Activated CD8-positive, alpha-beta memory T cell treated with anti-CD3 and anti-CD28 coated beads, Interleukin-2, amount 50 U/mL, for 24 hours (primary cell): ENCODE results near the gene SENP2.
"Not testable (repeated sequence)": the region's sequence is repeated elsewhere in the genome, so short reads cannot be mapped to it uniquely, and the experiment has no call there.

ENCODE experiments used
- DNase-seq: peaks from one replicate; pipeline ENCODE4 v3.0.0-alpha.2; 2020; ENCODE audit errors: extremely low read depth

SENP2 gene

DNA sequence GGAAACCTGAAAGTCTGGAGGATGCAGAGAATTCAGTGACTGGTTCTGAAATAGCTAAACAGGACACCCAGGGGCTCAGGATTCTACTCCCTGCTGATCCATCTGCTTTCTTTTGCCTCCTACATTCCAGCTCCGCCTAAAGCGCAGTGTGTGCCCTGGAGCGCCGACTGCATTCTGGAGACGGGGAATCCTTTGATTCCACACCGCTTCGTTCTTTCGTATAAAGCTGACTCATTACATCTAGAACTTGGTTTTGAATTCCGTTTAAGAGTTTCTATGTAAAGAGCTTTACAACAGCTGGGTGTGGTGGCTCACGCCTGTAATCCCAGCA, 61.8 kb downstream of the SENP2 start:
- no peak for DNase-seq

DNA sequence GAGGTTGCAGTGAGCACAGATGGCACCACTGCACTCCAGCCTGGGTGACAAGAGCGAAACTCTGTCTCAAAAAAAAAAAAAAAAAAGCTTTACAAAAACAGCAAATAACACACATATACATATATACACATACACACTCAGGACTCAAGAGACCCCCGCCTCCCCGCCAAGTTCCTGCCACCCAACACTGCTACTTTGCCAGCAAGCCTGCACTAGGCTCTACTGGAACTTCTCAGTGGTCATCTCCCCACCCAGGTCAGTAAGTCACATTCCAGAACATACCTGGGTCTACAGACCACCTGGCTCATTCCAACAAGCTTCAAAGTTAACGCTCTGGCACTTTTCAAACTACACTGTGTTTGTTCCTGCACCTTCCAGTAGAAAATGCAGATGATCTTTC, 62.3 kb downstream of the SENP2 start:
- DNase-seq: no peak

DNA sequence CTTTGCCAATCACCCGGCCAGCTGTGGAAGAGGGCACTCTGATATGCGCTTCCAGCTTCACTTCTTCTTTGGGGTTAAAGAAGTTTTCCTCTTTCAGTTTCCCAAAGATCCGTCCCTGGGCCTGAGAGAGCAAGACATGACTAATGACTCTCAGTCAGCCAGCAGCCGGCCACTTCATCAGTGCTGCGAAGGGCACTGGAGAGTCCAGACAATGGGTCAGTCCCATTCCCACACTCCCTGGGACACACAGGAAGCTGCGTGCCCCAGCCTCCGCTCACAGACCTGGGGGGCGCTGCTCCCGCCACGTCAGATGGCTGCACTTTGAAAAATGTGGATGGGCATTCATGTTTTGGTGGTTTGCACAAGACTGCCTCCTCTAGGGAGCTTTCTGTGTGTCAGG, 63.3 kb downstream of the SENP2 start:
- no peak for DNase-seq

DNA sequence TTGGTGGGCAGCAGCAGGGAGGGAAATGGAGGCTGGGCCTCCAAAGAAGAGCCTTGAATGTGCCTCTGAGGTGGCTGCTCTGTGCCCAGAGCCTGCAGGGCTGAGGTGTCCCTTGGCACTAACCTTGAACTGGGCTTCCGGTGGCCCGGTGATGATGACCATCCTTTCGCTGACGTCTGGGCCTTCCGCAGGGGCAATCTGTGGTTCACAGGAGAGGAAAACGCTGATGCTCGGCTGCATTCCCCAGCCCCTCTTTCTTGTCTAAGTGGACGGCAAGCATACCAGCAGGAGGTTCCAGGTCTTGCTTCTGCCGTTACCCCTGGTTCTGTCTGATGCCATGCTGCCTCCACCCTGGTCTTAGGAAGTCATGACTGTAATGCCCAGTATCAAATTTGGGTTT, 65.9 kb downstream of the SENP2 start:
- no peak for DNase-seq

DNA sequence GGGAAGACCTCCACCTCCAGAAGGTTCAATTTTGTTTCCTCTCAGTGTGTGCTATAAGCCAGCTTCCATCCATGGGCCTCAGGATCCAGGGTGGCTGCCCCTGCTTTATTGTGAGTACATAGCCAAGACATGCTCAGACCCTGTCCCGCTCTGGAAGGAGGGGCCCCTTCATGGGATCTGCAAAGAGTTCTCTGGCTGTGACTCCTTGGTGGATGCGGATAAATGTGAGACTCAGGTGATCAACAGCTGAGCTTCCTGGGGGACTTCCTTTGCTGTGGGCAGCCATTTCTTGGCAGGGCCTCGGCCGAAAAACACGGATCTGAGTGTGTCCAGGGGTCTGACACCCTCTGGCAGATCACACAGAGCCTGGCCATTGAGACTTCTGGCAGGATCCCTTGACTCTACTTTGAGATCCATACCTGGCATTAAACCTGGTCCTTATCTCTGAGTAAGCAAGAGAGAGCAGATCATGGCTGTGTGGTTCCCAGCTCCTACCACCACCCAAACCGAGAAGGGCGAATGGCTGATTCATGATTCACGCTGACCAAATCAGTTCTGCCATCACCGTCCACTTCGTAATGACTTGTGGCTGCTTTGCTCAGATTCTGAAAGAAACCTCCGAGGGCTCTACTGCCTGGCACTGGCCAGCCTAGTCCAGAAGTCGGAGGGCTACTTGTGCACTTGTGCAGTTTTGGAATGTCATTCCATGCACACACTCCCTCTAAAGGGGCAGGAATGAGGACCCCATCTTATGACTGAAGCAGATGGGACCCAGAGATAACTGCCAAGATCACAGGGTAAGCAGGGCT, 68.1 kb downstream of the SENP2 start:
- DNase-seq: no peak

DNA sequence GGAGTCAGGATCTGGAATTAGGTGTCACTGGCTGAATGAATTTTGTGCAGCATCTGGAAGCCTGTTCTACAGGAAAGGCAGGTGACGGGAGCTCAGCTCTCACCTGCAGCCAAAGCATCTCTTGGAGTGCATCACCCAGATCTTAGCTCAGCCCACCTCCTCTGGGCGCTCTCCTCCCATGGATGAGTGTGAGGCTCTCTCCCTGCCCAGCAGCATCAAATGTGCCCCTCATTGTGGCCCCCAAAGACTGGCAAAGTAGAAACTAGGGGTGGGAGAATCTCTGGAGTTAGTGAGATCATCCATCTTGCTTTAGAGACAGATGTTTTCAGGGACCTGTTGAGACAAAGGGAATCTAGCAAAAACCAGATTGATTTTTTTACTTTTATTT, 68.7 kb downstream of the SENP2 start:
- DNase-seq: no peak

DNA sequence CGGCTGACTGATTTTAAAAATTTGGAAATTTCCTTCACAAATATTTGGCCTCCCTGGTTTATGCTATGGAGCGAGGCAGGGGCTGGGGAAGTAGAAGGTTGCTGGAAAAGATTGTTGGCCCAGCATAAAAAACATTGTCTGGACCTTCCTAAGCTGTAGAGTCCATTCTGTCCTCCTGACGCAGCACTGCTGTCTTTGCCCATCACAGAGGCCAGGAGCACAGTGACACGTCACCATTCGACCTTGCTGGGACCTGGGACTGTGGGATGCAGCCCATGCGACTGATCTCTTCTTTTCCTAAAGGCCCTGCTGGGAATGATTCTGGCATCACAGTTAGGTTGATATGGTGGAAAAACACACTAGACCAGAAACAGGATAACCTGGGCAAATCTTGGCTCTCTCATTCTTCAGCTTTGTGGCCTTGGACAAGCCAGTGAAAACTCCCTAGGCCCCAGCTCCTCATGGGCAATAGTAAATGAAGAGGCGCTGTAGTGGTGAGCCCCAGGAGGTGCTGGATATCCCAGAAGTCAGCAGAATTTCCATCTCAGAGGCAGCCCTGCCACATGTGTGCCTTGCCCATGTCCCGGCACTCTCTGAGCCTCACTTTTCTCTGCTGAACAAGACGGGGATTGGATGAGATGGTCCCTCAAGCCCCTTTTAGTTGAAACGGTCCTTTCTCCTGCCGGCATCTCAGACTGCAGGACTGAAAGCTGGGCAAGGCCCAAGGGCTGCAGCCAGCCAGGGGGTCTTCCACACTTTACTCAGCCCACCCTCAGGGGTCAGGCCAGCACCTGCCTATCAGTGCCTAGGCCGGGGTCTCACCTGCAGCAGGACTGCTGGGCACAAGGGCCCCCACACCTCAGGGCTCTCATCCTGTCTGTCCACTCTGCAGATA, 69.6 kb downstream of the SENP2 start:
- no peak for DNase-seq

DNA sequence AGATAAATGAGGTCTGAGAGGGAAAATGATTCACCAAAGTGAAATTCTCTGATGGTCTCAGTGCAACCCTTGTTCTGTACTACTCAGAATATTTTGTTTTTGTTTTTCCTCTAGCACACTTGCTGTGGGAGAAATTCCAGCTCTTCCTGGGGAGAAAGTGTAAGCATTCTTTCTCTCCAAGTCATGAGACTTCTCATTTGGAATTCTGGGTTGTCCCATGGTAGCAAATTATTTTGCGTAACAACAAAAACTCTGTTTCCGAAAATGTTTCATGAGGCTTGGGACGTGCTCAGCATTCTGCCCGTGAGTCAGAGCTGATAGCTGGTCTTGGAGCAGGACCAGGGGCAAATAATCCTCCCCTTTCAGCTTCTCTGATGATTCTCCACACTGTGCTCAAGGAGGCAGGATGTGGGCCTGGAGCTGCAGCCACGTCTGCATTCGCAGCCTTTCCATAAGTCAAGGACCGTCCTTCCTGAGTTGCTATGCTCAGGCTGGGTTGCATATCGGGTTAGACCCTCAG, 70.3 kb downstream of the SENP2 start:
- DNase-seq: no peak

DNA sequence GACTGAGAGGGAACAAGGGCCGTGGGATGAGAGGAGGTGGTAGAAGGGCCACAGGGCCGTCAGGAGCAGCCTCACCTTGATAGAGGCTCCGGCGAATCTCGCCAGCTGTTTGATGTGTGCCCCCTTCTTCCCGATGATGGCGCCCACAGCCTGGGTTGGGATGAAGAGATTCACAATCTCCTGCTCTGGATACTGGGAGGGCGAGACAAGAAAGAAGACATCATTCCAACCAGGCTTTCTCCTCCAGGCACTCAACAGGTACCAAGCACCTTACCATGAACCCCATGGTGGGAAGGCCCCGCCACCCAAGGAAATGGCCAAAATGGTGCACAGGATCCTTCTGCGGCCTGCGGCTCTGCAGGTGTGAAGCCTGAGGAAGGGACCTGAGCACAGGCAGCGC, 71.1 kb downstream of the SENP2 start:
- no peak for DNase-seq

DNA sequence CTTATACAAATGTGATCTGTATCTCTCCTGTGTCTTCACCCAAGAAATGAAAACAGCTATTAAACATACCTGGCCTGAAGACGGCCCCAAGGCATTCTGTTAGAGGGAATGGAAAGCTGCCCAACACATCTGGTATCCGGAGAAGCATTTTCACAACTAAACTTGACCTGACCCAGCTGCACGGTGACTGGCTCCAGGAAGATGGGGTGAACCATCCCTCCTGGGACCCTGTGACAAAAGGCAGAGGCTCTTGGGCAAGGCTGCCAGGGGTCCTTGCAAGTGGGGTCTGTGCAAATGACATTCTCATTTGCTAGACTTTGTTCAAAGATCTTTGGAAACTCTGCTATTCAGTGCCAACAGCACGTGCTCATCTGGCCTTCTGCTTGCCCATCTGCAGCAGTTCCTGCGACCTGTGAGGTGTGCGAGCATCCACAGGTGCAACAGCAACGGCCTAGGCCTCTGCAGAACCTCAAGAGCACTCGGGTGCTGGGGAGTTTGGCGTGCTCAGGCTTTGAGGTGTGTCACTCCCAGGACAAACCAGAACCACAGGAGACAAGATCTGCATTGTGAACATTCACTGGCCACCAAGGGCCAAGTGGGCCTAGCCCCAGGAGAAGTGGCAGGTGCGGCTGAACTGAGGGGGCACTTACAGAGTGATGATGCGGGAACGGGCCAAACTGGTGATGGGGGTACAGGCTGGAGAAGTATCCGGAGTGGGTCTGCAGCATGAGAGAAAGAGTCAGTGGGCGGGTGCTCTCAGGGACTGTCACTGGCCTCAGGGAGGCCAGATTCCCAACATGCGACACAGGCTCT, 71.8 kb downstream of the SENP2 start:
- no peak for DNase-seq

DNA sequence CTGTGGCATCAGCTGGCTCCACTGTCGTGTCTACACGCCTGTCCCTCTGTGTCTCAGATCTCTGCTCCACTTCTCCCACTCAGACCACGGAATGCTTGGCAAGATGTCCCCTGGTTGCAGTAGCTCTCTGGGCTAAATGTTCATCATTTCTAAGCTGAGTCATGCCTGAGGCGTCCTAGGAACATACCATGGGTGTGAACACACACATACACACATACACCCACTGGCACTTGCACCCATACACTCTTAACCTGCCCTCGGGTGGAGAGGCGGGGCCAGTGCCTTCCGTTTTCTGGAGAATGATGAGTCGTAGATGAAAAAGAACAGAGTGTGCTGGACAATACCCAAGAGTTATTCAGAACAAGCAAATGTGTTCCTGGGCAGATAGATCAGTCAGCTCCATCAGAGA, 72.4 kb downstream of the SENP2 start:
- no peak for DNase-seq

DNA sequence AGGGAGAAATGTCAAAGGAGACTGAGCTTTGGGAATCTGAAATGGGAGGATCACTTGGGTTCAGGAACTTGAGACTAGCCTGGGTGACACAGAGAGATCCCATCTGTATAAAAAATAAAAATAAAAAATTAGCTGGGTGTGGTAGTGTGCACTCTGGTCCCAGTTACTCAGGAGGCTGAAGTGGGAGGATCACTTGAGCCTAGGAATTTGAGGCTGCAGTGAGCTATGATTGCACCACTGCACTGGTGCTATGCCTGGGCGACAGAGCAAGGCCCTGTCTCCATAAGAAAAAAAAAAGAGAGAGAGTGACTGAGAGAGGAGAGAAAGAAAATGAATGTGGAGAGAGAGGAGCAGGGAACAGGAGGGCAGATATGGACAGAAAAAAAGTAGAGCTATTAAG, 72.8 kb downstream of the SENP2 start:
- no peak for DNase-seq

DNA sequence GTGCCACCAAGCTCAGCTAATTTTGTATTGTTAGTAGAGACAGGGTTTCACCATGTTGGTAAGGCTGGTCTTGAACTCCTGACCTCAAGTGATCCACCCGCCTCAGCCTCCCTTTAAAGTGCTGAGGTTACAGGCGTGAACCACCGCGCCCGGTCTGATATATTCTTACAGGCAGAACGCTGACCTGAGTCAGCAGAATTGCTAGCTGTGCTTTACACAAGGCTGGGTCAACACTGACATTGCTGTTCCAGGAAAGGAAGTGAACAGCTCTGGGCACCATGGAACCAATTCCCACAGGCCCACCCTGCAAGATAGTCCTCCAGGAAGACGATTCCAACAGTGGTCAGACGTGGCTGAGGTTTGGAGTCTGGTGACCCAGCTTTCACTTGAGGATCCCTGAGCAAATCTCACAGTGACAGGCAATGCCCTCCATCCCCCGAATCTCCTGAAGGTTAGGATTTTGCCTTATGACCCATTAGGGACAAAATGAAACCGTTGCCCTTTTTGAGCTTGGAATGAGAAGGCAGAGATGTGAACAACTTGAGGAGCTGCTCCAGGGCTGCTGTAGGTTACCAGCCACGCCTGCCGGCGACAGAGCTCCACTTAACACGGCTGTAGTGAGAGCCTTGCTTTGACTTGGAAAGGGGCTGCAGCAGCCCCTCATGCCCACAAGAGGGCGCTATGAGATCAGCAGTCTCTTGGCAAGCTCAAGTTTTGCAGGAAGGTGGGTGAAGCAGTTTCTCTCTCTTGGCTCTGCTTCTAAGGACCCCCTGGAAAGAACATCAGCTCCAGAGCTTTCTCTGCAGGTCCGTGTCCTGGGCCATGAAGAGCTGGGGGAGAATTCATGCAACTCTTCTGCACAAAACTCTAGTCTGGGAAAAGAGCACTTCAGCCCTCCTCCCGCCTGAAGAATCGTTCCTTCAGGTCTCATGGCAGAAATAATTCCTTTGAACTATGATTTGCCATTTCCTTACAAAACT, 74.1 kb downstream of the SENP2 start:
- DNase-seq: peak; percentile 37

DNA sequence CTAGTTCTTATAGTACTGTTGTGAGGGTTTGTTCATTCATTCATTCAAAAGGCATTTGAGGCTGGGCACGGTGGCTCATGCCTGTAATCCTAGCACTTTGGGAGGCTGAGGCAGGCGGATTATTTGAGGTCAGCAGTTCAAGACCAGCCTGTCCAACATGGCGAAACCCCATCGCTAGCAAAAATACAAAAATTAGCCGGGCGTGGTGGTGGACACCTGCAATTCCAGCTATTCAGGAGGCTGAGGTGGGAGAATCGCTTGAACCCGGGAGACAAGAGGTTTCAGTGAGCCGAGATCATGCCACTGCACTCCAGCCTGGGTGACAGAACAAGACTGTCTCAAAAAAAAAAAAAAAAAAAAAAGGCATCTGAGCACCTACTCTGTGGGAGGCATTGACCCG, 75.2 kb downstream of the SENP2 start:
- DNase-seq: not testable (repeated sequence)

DNA sequence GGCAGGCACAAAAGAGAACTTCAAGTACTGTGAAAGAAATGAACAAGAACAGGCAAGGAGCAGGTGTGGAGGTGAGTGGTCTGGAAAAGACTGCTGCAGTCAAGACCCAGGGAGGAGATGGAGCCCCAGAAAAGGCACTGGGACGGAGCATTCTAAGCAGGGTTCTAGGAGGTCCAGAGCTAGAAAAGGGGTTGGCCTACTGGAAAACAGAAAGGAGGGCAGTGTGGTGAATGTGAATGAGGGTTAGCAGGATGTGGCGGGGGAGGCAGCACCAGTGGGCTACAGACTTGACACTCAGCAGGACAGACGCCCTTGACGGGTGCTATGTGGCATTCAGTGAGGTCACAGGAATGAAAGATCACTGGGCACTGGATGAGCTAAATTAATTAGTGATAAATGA, 75.7 kb downstream of the SENP2 start:
- no peak for DNase-seq

DNA sequence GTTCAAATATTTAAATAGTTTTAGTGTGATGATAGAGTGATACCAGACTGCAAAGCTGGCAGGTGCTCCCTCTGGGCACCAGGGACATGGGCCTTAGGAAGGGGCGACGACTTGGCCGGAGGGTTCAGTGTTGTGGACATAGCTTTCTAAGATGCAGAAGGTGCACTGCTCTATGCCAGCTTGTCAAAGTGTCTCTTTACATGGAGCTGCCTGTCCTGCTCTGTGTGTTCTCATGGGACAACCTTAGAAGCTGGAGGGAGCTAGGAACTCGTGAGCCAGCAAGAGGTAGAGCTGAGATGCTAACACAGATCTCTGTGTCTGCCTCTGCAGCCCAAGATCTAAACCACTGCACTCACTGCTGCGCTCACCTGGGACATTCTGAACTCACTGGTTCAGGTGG, 77.8 kb downstream of the SENP2 start:
- no peak for DNase-seq

DNA sequence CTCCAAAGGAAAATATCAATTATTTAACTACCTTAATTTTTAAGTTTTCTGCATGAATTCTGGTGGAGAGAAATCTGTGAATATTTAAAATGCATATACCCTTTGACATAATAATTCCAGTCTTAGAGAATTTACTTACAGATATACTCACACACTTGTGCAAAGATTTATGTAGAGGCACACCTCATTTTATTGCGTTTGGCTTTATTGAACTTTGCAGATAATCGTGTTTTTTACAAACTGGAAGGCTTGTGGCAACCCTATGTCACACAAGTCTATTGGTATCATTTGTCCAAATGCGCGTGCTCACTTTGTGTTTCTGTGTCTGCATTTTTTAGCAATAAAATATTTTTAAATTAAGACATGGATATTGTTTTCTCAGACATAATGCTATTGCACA, 81.5 kb downstream of the SENP2 start:
- no peak for DNase-seq

DNA sequence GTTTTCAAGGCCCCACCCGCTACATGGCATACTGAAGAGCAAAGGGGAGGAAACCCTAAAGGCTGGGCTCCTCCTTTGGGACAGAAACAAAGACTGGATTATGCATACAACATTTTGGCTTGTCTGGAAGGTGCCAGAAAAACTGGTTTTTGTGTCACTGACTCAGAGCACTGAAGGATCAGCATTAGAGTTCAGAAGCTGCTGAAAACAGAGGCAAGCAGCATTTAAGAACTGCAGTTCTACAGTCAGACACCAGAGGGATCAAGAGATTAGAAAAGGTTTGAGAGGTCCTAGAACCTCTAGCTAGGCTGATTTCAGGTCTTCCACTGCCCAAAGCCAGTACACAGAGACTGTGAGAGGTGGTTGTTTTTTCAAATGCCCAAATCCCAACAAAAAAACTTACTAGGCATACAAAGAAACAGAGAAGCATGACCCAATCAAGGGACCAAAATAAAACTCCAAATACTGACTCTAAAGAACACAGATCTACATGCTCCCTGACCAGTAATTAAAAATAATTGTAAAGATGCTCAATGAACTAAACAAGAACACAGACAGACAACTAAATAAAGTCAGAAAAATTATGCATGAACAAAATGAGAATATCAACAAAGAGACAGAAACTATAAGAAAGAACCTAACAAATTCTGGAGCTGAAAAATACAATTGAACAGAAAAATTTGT, 91.2 kb downstream of the SENP2 start:
- DNase-seq: no peak

DNA sequence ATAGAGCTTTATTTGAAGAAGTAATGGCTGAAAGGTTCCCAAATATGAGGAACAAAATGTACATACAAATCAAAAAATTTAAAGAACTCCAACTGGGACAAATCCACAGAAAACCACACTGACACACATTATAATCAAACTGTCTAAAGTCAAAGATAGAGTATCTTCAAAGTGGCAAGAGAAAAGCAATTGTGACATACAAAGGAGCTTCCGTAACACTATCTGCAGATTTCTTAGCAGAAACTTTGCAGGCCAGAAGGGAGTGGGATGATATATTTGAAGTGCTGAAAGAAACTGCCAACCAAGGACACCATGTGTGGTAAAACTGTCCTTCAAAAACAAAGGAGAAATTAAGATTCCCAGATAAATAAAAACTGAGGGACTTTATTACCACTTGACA, 91.9 kb downstream of the SENP2 start:
- no peak for DNase-seq

DNA sequence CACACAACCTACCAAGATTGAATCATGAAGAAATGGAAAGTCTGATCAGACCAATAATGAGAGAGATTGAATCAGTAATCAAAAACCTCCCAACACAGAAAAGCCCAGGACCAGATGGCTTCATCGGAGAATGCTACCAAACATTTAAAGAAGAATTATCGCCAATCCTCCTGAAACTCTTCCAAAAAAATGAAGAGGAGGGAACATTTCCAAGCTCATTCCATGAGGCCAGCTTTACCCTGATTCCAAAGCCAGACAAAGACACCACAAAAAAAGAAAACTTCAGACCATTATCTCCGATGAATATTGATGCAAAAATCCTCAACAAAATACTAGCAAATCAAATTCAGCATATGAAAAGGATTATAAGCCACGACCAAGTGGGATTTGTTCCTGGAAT, 94.1 kb downstream of the SENP2 start:
- DNase-seq: no peak
